Pancreas (tissue), 10 donors: Measurements from ENCODE around the gene PRND. TPM values are rescaled to one million over a fixed set of nuclear protein-coding genes. Genes with fewer than 3 reads are reported as not detected.

Experiments
- ATAC-seq, 4 donors: fragments of 200-7000 bp; cut with Tn5 transposase; one replicate each; pipeline versions ENCODE4 v1.8.0 to v1.9.1; 2020; ENCODE audit warnings: mild to moderate bottlenecking in 4 of 4, moderate library complexity in 4 of 4
- DNase-seq, 6 donors: peaks; one replicate each; pipeline ENCODE4 v3.0.0-alpha.2; 2020
- FAIRE-seq: peaks from 2 replicates; lab custom pipeline; 2012; peaks lifted over from hg19 to GRCh38; lab: Jason Lieb, UNC
- H3K27ac ChIP-seq, 4 donors: fragments of 200-600 bp; sonication (generic); 1 replicate in 3 of 4; 2 replicates in 1 of 4; pipeline versions ENCODE4 v1.5.0 to v1.8.0; 2020
- H3K27me3 ChIP-seq, 4 donors: fragments of 200-600 bp; one replicate each; pipeline ENCODE4 v1.8.0; 2021
- H3K36me3 ChIP-seq, 3 donors: fragments of 200-600 bp; sonication (generic) in 1 of 3; one replicate each; pipeline versions ENCODE4 v1.5.0 to v1.8.0; 2020 to 2021
- H3K4me1 ChIP-seq, 3 donors: fragments of 200-600 bp; one replicate each; pipeline ENCODE4 v1.8.0; 2021
- H3K4me3 ChIP-seq, 4 donors: fragments of 200-600 bp; sonication (generic) in 2 of 4; one replicate each; pipeline versions ENCODE4 v1.5.0 to v1.8.0; 2020 to 2021
- H3K9me3 ChIP-seq, 4 donors: fragments of 200-600 bp; one replicate each; pipeline ENCODE4 v1.8.0; 2021
- CTCF ChIP-seq, 4 donors: fragments of 200-600 bp; sonication (generic) in 3 of 4; IDR thresholded peaks; one replicate each; pipeline versions ENCODE4 v1.5.0 to v1.8.0; 2021; ENCODE audit warnings: antibody characterized with exemption in 4 of 4
- WGBS, 2 donors: extraction: QIAGEN DNeasy Blood & Tissue Kit; methylation state at CpG; one replicate each; pipeline ENCODE4 v1.1.7; 2013; 5-methylcytosine and 5-hydroxymethylcytosine counted together
- intact Hi-C, 3 donors: fragments of 100-400 bp; cut with DNase I; formaldehyde crosslinking; loops; one replicate each; pipeline versions ENCODE4 v1.11.1 to v1.14.2; 2022
- polyA plus RNA-seq, 2 donors: library from polyadenylated mRNA; stranded (reverse); fragments of 200-250 nt; gene quantifications; one replicate each; pipeline ENCODE4 v1.2.3, GENCODE V29; 2013
- total RNA-seq, 6 donors: library from RNA; stranded (reverse); fragmentation: NEBNext Ultra II Directional in 4 of 6; extraction: Animal tissue kit (Norgen Biotek cat#: 25700) in 4 of 6; gene quantifications; one replicate each; pipeline versions ENCODE4 v1.2.1 to v1.2.4, GENCODE V29; 2021 to 2023
- donor health status: healthy with polysubstance abuse.
- donor health status: DM: no; HTN: no; CAD: no; lungs with moderate emphysema.
- donor health status: DM: no; HTN: no; CAD: no.
- donor health status: control.
- donor health status: control.
- donor health status: Bipolar disorder and iron deficiency.
- donor health status: DM: yes; HTN: yes; CAD: no.
- donor health status: DM: no; HTN: no; CAD: no.
- donor health status: DM: no; HTN: no; CAD: no.
- donor health status: DM: yes; HTN: yes; CAD: no.

PRND gene
- total and polyA plus RNA-seq, 8 donors, result 0.24 TPM; not detected in 7

GRCh38 chr20:4710106-4710475 lies 11.6 kb upstream of the PRND start:
- intact Hi-C loops, result no loop called here
- no peak overlapping the region for H3K4me3 ChIP-seq
- WGBS, 2 donors, result 87 to 88% methylated on average over 6 of the region's 6 CpGs
- no peak for ATAC-seq
- H3K4me1 ChIP-seq, result no peaks in the 10 kb centered on the region
- H3K27ac ChIP-seq, result no peak overlapping the region
- FAIRE-seq, result no peak
- no peaks in the 10 kb centered on the region for H3K27me3 ChIP-seq
- no peak for DNase-seq
- H3K36me3 ChIP-seq, result no peaks in the 10 kb centered on the region
- H3K9me3 ChIP-seq, result no peaks in the 10 kb centered on the region
- no peak for TF ChIP-seq CTCF (IDR thresholded peaks at IDR 0.05)

GRCh38 chr20:4711511-4711910 lies 10.2 kb upstream of the PRND start:
- intact Hi-C loops, result no loop called here
- no peak for FAIRE-seq
- WGBS, 2 donors, result 77 to 84% methylated on average over 5 of the region's 5 CpGs

DNA sequence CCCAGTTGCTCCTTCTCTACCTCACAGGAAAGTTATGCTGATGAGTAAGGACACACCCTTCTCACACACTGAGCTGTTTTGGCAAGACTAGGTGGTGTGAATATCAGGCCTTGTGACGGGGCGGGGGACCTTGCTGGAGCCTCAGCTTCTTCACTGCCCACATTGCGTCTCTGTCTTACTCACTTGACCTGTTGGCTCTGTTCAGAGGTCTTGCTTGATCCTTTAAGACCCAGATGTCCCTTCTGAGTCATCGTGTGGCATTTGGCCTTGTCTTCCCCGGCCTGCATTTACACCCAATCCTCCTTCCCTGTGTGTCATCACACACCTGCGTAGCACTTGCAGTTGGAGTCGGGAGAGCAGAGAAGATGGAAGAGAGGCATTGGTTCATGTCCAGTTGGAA lies 8.3 kb upstream of the PRND start:
- no peak overlapping the region for H3K27ac ChIP-seq
- H3K4me1 ChIP-seq, result no peaks in the 10 kb centered on the region
- no peak overlapping the region for H3K4me3 ChIP-seq
- DNase-seq (no peak), FAIRE-seq (no peak), ATAC-seq (no peak)
- no peaks in the 10 kb centered on the region for H3K27me3 ChIP-seq
- H3K9me3 ChIP-seq, result no peaks in the 10 kb centered on the region
- H3K36me3 ChIP-seq, result no peaks in the 10 kb centered on the region
- TF ChIP-seq CTCF (IDR thresholded peaks at IDR 0.05), result no peak
- intact Hi-C loops, result no loop called here
- WGBS, 2 donors, result 79 to 85% methylated on average over 7 of the region's 7 CpGs

More at GRCh38 chr20:4711511-4711910, 10.2 kb upstream of the PRND start:
- Histone ChIP-seq H3K36me3 (no peaks in the 10 kb centered on the region), H3K27me3 (no peaks in the 10 kb centered on the region), H3K27ac (no peak overlapping the region), H3K4me1 (no peaks in the 10 kb centered on the region), H3K4me3 (no peak overlapping the region), H3K9me3 (no peaks in the 10 kb centered on the region)
- ATAC-seq (no peak), DNase-seq (no peak)
- no peak for TF ChIP-seq CTCF (IDR thresholded peaks at IDR 0.05)

DNA sequence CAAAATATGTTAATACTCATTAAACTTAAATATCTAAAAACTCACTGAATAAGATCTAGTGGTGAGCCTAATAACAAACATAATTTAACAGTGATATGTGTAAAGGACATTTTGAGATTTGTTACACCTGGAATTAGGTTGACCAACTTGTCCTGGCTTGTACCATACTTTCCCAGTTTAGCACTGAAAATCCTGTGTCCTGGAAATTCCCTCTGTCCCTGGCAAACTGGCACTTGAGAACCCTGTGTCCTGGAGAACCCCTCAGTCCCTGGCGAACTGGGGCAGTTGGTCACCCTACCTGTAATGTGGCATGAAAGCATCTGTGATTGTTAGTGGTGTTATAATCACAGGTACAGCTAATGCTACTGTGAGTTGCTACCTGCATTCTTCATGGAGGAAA lies 6.9 kb upstream of the PRND start:
- Histone ChIP-seq H3K27me3 (no peaks in the 10 kb centered on the region), H3K4me3 (no peak overlapping the region), H3K27ac (no peak overlapping the region), H3K9me3 (no peaks in the 10 kb centered on the region), H3K4me1 (no peaks in the 10 kb centered on the region), H3K36me3 (no peaks in the 10 kb centered on the region)
- FAIRE-seq (no peak), DNase-seq (no peak), ATAC-seq (no peak)
- TF ChIP-seq CTCF (IDR thresholded peaks at IDR 0.05), result no peak
- intact Hi-C loops, result loop anchor here in 1 of 3 donors (5.0 kb wide), 1 partner anchor 103 kb away; no protein-coding TSS in a partner anchor
- 68 to 77% methylated on average over 1 of the region's 1 CpG for WGBS, 2 donors

DNA sequence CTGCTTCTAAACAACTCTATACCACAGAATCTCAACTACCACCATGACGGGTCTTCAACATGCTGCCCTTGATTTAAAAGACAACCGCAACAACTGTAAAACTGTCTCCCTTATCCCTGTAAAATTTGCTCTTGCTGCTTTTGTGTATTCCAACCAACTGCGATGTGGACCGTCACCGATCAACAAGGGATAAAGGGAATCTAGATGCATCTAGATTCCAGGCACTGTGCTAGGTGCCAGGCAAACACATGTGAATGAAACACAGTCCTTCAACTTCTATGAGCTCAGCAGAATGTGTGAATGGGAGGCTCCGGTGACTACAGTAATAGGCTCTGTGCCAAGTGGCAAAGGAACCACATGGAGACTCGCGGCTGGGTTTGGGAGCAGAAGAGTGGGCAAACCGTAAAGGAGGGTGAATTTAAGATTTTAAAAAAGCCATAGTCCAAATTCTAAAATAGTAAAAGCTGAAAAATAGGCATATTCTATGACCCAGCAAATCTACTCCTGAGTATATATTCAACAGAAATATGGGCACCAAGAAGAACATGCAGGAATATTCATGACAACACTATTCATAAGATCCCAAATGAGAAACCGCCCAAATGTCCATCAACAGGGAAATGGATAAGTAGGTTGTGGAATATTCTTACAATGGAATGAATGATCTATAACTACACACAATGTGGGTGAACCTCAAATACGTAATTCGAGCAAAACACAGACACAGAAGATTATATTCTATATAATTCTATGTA lies 3.7 kb upstream of the PRND start:
- no peak for ATAC-seq
- intact Hi-C loops, result loop anchor here in 1 of 3 donors (5.0 kb wide), 1 partner anchor 106 kb away; no protein-coding TSS in a partner anchor
- TF ChIP-seq CTCF (IDR thresholded peaks at IDR 0.05), result no peak

More for the DNA sequence above, 3.7 kb upstream of the PRND start:
- H3K9me3 ChIP-seq, result no peaks in the 10 kb centered on the region
- H3K4me3 ChIP-seq, result no peak overlapping the region
- DNase-seq, result no peak
- H3K36me3 ChIP-seq, result no peaks in the 10 kb centered on the region
- no peak overlapping the region for H3K27ac ChIP-seq
- H3K27me3 ChIP-seq, result peaks cover 0 to 5% (median 0%) of the 10 kb centered on the region in 4 donors
- H3K4me1 ChIP-seq, result no peaks in the 10 kb centered on the region
- FAIRE-seq, result no peak
- 75 to 77% methylated on average over 12 of the region's 12 CpGs for WGBS, 2 donors
